Measurements from ENCODE around the gene PLP1. TPM values are rescaled to one million over a fixed set of nuclear protein-coding genes. Genes with fewer than 3 reads are reported as not detected.

The PLP1 gene
- total RNA-seq, 6 experiments from 2014 or later, result 0.24 to 0.75 (median 0.61) TPM; not detected in 2

- TF ChIP-seq CTCF (IDR thresholded peaks at IDR 0.05) (no peak), POLR2A (IDR thresholded peaks at IDR 0.05) (no peak)
- intact Hi-C loops (cut with DNase I), result no loop called here
- WGBS (ENCODE audit: insufficient coverage, low coverage, low lambda C conversion rate, missing lambda C conversion rate), result 45% methylated on average over 4 of the region's 4 CpGs
- H3K4me3 ChIP-seq, result no peak overlapping the region
- no peak for DNase-seq
- H3K4me1 ChIP-seq, result no peaks in the 10 kb centered on the region
- H3K27me3 ChIP-seq, result no peaks in the 10 kb centered on the region
- no peaks in the 10 kb centered on the region for H3K36me3 ChIP-seq
- no peak for ATAC-seq
- H3K27ac ChIP-seq, result no peak overlapping the region
- H3K9me3 ChIP-seq, result no peaks in the 10 kb centered on the region
These were observed 14.6 kb downstream of the PLP1 start for GRCh38 chrX:103791228-103791627.

GRCh38 chrX:103791826-103792485, 15.3 kb downstream of the PLP1 start:
- intact Hi-C loops (cut with DNase I), result no loop called here
- Histone ChIP-seq H3K27me3 (no peaks in the 10 kb centered on the region), H3K27ac (no peak overlapping the region), H3K36me3 (no peaks in the 10 kb centered on the region), H3K4me3 (no peak overlapping the region), H3K9me3 (no peaks in the 10 kb centered on the region), H3K4me1 (no peaks in the 10 kb centered on the region)
- DNase-seq (no peak), ATAC-seq (no peak)
- WGBS (ENCODE audit: insufficient coverage, low coverage, low lambda C conversion rate, missing lambda C conversion rate), result 33% methylated on average over 2 of the region's 2 CpGs
- TF ChIP-seq POLR2A (IDR thresholded peaks at IDR 0.05) (no peak), CTCF (IDR thresholded peaks at IDR 0.05) (no peak)

DNA sequence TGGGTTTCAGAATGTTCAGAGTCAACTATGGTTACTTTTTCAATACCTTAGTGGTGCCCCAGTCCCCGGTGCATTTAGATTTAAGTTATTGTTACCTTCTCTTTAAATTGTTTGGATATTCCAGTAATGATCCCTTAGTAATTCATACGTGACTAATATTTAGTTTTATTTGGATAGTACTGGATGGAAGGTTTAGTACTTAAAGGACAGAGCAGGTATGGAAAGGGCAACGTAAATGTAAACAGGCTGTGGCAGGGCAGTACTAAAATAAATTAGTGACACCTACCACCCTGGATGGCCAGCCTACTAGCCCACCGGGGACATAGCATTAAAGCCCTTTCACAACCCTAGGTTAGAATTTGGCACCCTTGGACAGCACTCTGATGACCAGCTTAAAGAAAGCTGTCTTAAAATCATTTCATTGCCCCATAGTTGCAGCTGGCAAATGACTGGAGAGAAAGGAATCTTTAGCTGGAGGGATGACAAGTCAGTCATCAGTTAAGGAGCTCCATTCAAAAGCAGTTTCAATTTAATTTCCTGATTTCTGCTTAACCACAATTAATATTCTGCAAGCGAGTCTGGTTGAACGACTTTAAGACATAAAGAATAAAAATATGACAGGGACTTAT, 16.4 kb downstream of the PLP1 start:
- Histone ChIP-seq H3K4me1 (no peaks in the 10 kb centered on the region), H3K9me3 (no peaks in the 10 kb centered on the region), H3K36me3 (no peaks in the 10 kb centered on the region), H3K27me3 (no peaks in the 10 kb centered on the region), H3K4me3 (no peak overlapping the region), H3K27ac (no peak overlapping the region)
- TF ChIP-seq POLR2A (IDR thresholded peaks at IDR 0.05) (no peak), CTCF (IDR thresholded peaks at IDR 0.05) (no peak)
- intact Hi-C loops (cut with DNase I), result no loop called here
- DNase-seq (no peak), ATAC-seq (no peak)
- WGBS (ENCODE audit: insufficient coverage, low coverage, low lambda C conversion rate, missing lambda C conversion rate), result 48% methylated on average over 6 of the region's 6 CpGs

GRCh38 chrX:103793545-103793940, 16.9 kb downstream of the PLP1 start:
- H3K4me1 ChIP-seq, result no peaks in the 10 kb centered on the region
- TF ChIP-seq POLR2A (IDR thresholded peaks at IDR 0.05), result no peak
- no peak for TF ChIP-seq CTCF (IDR thresholded peaks at IDR 0.05)
- no peaks in the 10 kb centered on the region for H3K36me3 ChIP-seq
- no peaks in the 10 kb centered on the region for H3K9me3 ChIP-seq
- no peak for DNase-seq
- H3K27ac ChIP-seq, result no peak overlapping the region
- H3K27me3 ChIP-seq, result no peaks in the 10 kb centered on the region
- WGBS (ENCODE audit: insufficient coverage, low coverage, low lambda C conversion rate, missing lambda C conversion rate), result 63% methylated on average over 2 of the region's 2 CpGs
- intact Hi-C loops (cut with DNase I), result no loop called here
- ATAC-seq, result no peak
- H3K4me3 ChIP-seq, result no peak overlapping the region
